Astrocyte of the spinal cord (primary cell): ENCODE measurements around the gene INSRR.

ENCODE experiments used
- DNase-seq: peaks from one replicate; pipeline ENCODE4 v3.0.0; 2011; ENCODE audit warnings: low read depth, low spot score
- H3K4me3 ChIP-seq: 2 replicates; pipeline ENCODE4 v1.5.1; 2011; ENCODE audit warnings: low read depth, mild to moderate bottlenecking, low read length, moderate library complexity
- in situ Hi-C: cut with HindIII; loops from 2 replicates; pipeline ENCODE4 v1.10.0; 2017; ENCODE audit warnings: low sequenced_read_pairs
- TF ChIP-seq, protein P1 (sequence below): IDR thresholded peaks from 2 replicates; pipeline ENCODE4 v1.5.1; 2012; ENCODE audit warnings: low read depth, mild to moderate bottlenecking, low read length, inconsistent platforms

INSRR gene

GRCh38 chr1:156887734-156888133, 28.8 kb upstream of the INSRR start:
- DNase-seq, result no peak
- H3K4me3 ChIP-seq, result no peak overlapping the region
- in situ Hi-C loops, result no loop called here
- TF ChIP-seq, protein P1, sequence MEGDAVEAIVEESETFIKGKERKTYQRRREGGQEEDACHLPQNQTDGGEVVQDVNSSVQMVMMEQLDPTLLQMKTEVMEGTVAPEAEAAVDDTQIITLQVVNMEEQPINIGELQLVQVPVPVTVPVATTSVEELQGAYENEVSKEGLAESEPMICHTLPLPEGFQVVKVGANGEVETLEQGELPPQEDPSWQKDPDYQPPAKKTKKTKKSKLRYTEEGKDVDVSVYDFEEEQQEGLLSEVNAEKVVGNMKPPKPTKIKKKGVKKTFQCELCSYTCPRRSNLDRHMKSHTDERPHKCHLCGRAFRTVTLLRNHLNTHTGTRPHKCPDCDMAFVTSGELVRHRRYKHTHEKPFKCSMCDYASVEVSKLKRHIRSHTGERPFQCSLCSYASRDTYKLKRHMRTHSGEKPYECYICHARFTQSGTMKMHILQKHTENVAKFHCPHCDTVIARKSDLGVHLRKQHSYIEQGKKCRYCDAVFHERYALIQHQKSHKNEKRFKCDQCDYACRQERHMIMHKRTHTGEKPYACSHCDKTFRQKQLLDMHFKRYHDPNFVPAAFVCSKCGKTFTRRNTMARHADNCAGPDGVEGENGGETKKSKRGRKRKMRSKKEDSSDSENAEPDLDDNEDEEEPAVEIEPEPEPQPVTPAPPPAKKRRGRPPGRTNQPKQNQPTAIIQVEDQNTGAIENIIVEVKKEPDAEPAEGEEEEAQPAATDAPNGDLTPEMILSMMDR, result no peak

DNA sequence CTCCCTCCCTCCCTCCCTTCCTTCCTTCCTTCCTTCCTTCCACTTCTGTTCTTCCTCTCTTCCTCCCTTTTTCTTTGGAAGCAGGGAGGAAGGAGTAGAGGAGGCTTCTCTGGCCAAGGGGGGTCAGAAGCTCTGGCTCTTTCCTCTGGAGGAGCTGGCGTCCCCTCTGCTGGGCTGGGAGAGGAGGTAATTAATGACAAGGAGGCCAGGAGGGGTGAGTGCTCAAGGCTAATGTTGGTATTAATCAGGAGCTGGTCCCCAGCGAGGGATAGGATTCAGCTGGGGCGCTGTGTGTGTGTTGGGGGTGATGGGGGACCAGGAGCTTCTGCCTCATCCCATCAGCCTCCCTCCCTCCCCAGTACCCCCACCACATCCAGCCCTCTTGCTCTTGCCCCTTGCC, 28.4 kb upstream of the INSRR start:
- TF ChIP-seq, protein P1, result no peak
- in situ Hi-C loops, result no loop called here
- DNase-seq, result no peak
- H3K4me3 ChIP-seq, result no peak overlapping the region

DNA sequence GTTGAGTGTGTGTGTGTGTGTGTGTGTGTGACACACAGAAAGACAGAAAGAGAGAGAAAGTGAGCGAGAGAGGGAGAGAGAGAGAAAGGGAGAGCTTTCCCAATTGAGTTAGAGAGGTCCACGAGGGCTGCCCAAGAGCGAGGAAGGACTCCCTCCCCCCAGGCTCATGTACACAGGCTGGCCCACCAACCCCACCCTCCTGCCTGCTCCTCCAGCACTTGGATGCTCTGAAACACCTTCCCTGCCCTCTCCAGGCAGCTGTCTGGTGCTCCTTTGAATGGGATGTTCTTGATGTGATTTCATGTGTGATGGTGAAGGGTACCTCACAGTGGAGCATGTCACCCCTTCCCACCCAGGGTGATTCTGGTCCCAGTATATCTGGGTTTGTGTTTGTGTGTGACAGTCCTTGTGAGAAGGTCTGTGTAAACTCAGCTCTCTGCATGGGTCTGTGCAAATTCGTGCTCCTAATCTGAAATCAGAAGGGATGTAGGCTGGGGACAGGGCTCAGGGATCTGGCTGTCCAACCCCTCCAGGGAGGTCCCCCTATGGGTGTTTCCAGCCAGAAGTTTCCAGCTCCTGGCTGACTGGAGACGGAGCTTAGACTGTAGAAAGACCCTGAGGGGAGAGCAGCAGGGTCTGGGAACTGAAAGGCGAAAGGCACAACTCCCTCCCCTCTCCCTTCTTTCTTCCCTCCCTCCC, 27.8 kb upstream of the INSRR start:
- no peak for DNase-seq
- H3K4me3 ChIP-seq, result no peak overlapping the region
- in situ Hi-C loops, result no loop called here
- TF ChIP-seq, protein P1, result no peak

DNA sequence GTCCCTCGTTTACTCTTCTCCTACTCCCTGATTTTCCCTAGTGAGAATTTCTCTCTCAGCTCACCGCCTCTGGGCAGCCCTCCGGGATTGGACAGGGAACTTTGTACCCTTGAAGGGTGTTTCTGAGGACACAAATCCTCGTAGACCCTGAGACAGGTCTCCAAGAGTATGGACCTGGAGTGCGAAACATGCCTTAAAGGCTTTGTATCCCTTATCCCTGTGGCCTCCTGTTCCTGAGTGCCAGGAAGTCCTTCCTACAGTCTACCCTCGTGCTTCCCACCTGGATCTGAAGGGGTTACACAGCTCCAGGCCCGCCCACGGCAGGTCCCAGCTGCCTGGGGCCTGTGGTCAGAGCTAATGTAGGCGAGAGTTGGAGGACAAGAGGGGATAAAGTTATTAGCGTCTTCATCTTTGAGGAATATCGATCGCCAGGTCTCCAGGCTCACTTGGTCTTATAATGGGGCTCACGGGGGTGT, 27.0 kb upstream of the INSRR start:
- DNase-seq, result no peak
- TF ChIP-seq, protein P1, result no peak
- in situ Hi-C loops, result no loop called here
- no peak overlapping the region for H3K4me3 ChIP-seq

DNA sequence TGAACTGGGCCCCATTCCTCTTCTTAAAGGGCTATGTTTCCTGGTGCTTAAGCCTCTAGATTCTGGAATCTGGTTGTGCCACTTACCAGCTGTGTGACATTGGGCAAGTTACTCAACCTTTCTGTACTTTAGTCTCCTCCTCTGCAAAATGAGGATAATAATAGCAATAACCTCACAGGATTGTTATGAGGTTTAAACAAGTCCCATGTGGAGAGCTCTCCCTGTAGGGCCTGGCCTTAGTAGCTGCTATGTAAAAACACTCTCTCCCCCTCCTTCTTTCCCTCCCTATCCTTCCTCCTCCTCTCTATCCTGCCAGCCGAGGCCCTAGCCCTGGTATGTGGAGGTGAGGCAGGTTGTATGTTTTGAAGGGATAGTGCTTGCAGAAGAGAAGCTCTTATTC, 26.4 kb upstream of the INSRR start:
- in situ Hi-C loops, result no loop called here
- H3K4me3 ChIP-seq, result no peak overlapping the region
- DNase-seq, result no peak
- TF ChIP-seq, protein P1, result no peak

DNA sequence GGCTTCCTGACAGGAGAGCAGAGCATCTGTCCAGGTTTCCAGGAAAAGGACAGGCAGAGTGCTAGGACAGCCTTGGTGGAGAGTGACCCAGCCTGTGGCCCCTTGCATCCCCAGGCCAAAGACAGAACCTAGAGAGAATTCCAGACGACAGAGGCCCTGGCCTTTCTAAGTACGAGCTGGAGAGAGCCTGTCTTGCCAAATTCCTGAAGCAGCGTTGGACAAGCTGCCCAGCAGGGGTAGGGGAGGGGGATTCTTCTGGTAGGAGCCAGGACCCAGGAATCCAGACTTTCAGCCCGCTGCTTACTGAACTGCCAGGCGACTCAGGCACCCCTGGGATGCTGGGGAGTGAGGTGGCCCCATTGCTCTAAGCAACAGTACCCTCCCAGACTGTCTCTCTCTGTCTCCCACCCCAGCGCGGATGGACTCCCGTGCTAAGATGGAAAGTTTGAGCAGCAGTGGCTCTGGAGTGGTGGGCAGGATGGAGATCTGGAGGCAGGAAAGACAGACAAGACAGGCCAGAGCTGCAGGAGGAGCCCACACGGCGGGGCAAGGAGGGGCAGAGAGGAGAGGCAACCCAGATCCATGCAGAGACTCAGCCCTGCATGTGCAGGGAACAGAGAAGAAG, 25.8 kb upstream of the INSRR start:
- in situ Hi-C loops, result no loop called here
- no peak for DNase-seq
- H3K4me3 ChIP-seq, result no peak overlapping the region
- TF ChIP-seq, protein P1, result no peak
